PC-3 (cell line): ENCODE data around the gene KXD1. TPM values are rescaled to one million over a fixed set of nuclear protein-coding genes. Genes with fewer than 3 reads are reported as not detected.

Source experiments
- ATAC-seq: fragments of 200-7000 bp; cut with Tn5 transposase; 2 replicates; pipeline ENCODE4 v1.9.1; 2020; ENCODE audit warnings: mild to moderate bottlenecking, moderate library complexity
- BruUV-seq: library from RNA; stranded (reverse); fragments of 400-500 nt; replicated peaks from 2 replicates; lab custom pipeline; 2021; lab: Mats Ljungman, UMichigan
- CTCF ChIA-PET: fragments of 300-600 bp; sonication (Branson Sonifier 250); formaldehyde crosslinking; loops from one replicate; lab custom pipeline; 2022; ENCODE audit warnings: antibody characterized with exemption; lab: Charles Lee
- POLR2A ChIA-PET: fragments of 300-600 bp; sonication (Branson Sonifier 250); formaldehyde crosslinking; loops from one replicate; lab custom pipeline; 2022; ENCODE audit warnings: antibody characterized with exemption; ENCODE audit not compliant: unreplicated experiment; lab: Charles Lee
- DNase-seq: peaks from one replicate; pipeline ENCODE4 v3.0.0-alpha.2; 2015
- H2AFZ ChIP-seq: fragments of 300-600 bp; sonication (generic); 2 replicates; pipeline ENCODE4 v1.6.0; 2016; ENCODE audit warnings: antibody characterized with exemption, low read length
- H3F3A ChIP-seq: fragments of 300-600 bp; sonication (generic); one replicate; pipeline ENCODE4 v1.6.0; 2017; ENCODE audit warnings: antibody characterized with exemption, low read length, control low read depth, mild to moderate bottlenecking; ENCODE audit not compliant: unreplicated experiment
- H3K27ac ChIP-seq: fragments of 300-600 bp; sonication (generic); 2 replicates; pipeline ENCODE4 v1.5.1; 2016; ENCODE audit warnings: mild to moderate bottlenecking, low read length
- H3K27me3 ChIP-seq: fragments of 300-600 bp; sonication (generic); 2 replicates; pipeline ENCODE4 v1.6.1; 2016; ENCODE audit warnings: low read length, mixed read lengths
- H3K36me3 ChIP-seq: fragments of 300-600 bp; sonication (generic); 2 replicates; pipeline ENCODE4 v1.6.1; 2016; ENCODE audit warnings: low read depth, mixed run types, low read length, mixed read lengths
- H3K4me1 ChIP-seq: fragments of 300-600 bp; sonication (generic); 2 replicates; pipeline ENCODE4 v1.5.1; 2016; ENCODE audit warnings: low read length; ENCODE audit not compliant: insufficient read depth
- H3K4me2 ChIP-seq: fragments of 300-600 bp; sonication (generic); 2 replicates; pipeline ENCODE4 v1.6.0; 2016; ENCODE audit warnings: low read length
- H3K4me3 ChIP-seq: fragments of 300-600 bp; sonication (generic); 2 replicates; pipeline ENCODE4 v1.5.1; 2016; ENCODE audit warnings: mild to moderate bottlenecking, low read length, mixed read lengths
- H3K79me2 ChIP-seq: fragments of 300-600 bp; sonication (generic); 2 replicates; pipeline ENCODE4 v1.6.1; 2017; ENCODE audit warnings: low read length, mixed read lengths
- H3K9ac ChIP-seq: fragments of 300-600 bp; sonication (generic); 2 replicates; pipeline ENCODE4 v1.6.0; 2016; ENCODE audit warnings: mild to moderate bottlenecking, low read length
- H3K9me2 ChIP-seq: fragments of 300-600 bp; sonication (generic); replicated peaks from 2 replicates; pipeline ENCODE4 v1.6.1; 2016; ENCODE audit warnings: mixed run types, low read length, mixed read lengths
- H3K9me3 ChIP-seq: fragments of 300-600 bp; sonication (generic); 2 replicates; pipeline ENCODE4 v1.6.1; 2016; ENCODE audit warnings: low read length, mixed read lengths
- H4K20me1 ChIP-seq: fragments of 300-600 bp; sonication (generic); 2 replicates; pipeline ENCODE4 v1.6.1; 2016; ENCODE audit warnings: low read length, mixed read lengths
- EZH2 ChIP-seq: fragments of 300-600 bp; sonication (generic); IDR thresholded peaks from one replicate; pipeline ENCODE4 v1.6.1; 2017; ENCODE audit warnings: antibody characterized with exemption, mild to moderate bottlenecking, low read length; ENCODE audit not compliant: unreplicated experiment
- EZH2phosphoT487 ChIP-seq: fragments of 300-600 bp; sonication (generic); IDR thresholded peaks from 2 replicates; pipeline ENCODE4 v1.6.1; 2018; ENCODE audit warnings: mild to moderate bottlenecking, antibody characterized with exemption, low read length, borderline replicate concordance
- intact Hi-C: fragments of 100-400 bp; cut with micrococcal nuclease; formaldehyde crosslinking; loops from 2 replicates; pipeline ENCODE4 v1.9.0; 2023
- total RNA-seq: library from RNA; depleted of rRNA; stranded (reverse); fragments of >200 nt; gene quantifications from 2 replicates; pipeline ENCODE4 v1.2.3, GENCODE V29; 2014
- TF ChIP-seq, protein P1 (sequence below): fragments of 300-600 bp; sonication (generic); conservative IDR thresholded peaks from 2 replicates; pipeline ENCODE4 v1.5.1; 2017; ENCODE audit warnings: antibody characterized with exemption, low read depth, mild to moderate bottlenecking, low read length

The KXD1 gene
- total RNA-seq, 1 experiment from 2014 or later = 137 TPM

DNA sequence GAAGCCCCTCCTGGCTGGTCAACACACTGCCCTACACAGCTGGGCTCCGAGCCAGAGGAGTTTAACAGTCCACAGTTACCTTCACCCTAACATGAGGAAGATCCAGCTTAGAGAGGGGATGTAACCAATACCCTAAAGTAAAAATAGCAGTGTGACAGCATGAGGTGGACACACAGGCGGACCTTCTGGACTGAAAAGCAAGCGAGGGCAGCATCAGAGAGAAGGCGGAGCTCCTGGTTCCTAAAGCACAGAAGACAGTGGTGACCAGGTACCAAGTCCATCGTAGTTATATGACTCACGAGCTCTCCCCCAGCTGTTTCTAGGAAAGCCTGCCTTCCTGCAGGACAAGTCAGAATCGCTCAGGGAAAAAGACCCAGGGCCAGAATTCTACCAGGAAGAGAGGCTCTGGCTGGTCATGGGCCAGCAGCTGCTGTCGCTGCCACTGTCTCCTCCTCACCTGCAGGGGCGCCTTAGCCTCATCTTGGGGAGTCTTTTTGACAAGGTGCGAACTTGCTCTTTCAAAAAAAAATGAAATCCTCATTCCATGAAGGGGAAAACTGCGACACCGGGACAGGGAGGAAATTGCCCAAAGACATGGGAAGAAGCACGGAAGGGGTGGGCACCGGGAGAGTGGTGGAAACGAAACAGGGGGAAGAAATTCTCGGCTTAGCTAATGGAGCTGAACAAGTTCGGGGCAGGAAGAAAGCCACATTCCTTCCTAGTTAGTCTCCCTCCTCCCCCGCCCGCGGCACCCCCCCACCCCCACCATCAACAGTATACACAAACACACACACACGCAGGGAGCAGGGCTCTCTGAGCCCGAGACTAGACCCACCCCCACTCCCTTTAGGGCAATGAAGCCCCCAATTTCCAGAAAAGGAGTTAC is 37.5 kb upstream of the KXD1 start:
- ATAC-seq (peak; percentile 27), DNase-seq (peak; percentile 90)
- Histone ChIP-seq H3K27ac (peak overlapping the region; percentile 90), H2AFZ (no peak overlapping the region), H4K20me1 (peaks cover 49% of the 10 kb centered on the region), H3K9me3 (no peaks in the 10 kb centered on the region), H3K4me1 (peaks cover 23% of the 10 kb centered on the region), H3K9me2 (no peaks in the 10 kb centered on the region), H3F3A (no peaks in the 10 kb centered on the region), H3K4me2 (peak overlapping the region; percentile 93), H3K79me2 (peaks cover 62% of the 10 kb centered on the region), H3K9ac (peak overlapping the region; percentile 96), H3K36me3 (no peaks in the 10 kb centered on the region), H3K27me3 (no peaks in the 10 kb centered on the region), H3K4me3 (peak overlapping the region; percentile 100)
- ChIA-PET CTCF (interaction anchor here (0.6 to 1.3 kb wide), 7 partner anchors 13 to 74 kb away, joined by 3 to 11 read pairs (median 3); partner anchors contain the start of genes KXD1 and UBA52), POLR2A (interaction anchor here (0.6 to 1.0 kb wide), 7 partner anchors 23 to 80 kb away, joined by 3 to 8 read pairs (median 4); partner anchors contain the start of gene KXD1)
- TF ChIP-seq EZH2phosphoT487 (no peak), EZH2 (no peak)
- TF ChIP-seq, protein P1, sequence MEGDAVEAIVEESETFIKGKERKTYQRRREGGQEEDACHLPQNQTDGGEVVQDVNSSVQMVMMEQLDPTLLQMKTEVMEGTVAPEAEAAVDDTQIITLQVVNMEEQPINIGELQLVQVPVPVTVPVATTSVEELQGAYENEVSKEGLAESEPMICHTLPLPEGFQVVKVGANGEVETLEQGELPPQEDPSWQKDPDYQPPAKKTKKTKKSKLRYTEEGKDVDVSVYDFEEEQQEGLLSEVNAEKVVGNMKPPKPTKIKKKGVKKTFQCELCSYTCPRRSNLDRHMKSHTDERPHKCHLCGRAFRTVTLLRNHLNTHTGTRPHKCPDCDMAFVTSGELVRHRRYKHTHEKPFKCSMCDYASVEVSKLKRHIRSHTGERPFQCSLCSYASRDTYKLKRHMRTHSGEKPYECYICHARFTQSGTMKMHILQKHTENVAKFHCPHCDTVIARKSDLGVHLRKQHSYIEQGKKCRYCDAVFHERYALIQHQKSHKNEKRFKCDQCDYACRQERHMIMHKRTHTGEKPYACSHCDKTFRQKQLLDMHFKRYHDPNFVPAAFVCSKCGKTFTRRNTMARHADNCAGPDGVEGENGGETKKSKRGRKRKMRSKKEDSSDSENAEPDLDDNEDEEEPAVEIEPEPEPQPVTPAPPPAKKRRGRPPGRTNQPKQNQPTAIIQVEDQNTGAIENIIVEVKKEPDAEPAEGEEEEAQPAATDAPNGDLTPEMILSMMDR = peak; percentile 82
- no TSS peak for BruUV-seq
- intact Hi-C loops = loop anchor here (5.0 kb wide), 3 partner anchors 37 to 117 kb away; partner anchors contain the start of genes KLHL26 and KXD1

DNA sequence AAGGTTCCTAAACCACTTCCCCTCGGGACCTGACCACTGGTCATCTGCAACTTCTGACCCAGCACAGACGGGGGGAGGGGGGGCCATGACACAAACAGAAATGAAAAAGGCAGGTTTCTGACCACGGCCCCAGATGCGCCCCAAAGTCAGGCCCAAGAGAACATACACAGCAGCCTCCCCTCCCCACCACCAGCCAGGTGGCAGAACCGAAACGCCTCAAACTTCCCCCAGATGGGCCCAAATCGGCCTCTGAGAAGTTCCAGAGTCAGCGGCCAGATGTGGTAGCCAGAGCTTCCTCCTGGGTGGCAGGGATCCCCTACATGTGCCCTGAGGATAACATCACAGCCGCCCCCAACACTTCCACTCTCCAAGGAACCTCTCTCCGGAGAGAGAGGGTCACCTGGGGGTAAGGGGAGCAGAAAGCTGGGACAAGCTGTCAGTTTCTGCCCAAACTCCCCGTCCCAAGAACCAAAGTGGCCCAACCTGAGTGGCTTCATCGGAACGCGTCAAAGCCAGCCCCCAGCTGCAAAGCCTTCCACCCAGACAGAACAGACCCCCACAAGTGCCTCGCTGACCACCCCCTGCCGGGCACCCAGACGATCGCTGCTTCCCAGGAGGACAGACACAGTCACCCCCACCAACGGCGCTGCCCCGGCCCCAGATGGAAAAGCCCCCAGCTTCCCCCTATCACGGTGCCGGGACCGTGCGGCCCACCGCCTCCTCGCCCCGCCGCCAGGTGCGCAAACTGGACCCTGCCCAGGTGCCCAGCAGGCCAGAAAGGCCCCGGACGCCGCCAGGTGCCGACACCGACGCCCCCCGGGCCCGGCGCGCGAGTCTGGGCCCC is 36.6 kb upstream of the KXD1 start:
- Histone ChIP-seq H3K9me2 (no peaks in the 10 kb centered on the region), H3K79me2 (peaks cover 54% of the 10 kb centered on the region), H3K27ac (peak overlapping the region; percentile 90), H3K4me3 (peak overlapping the region; percentile 100), H3K9ac (peak overlapping the region; percentile 96), H4K20me1 (peaks cover 40% of the 10 kb centered on the region), H2AFZ (peak overlapping the region; percentile 72; the same call in 1 of the 2 replicates), H3K36me3 (no peaks in the 10 kb centered on the region), H3K4me2 (peak overlapping the region; percentile 93), H3K4me1 (peaks cover 20% of the 10 kb centered on the region), H3F3A (no peaks in the 10 kb centered on the region), H3K9me3 (no peaks in the 10 kb centered on the region), H3K27me3 (no peaks in the 10 kb centered on the region)
- ChIA-PET CTCF (interaction anchor here (0.6 to 1.3 kb wide), 5 partner anchors 25 to 72 kb away, joined by 3 to 11 read pairs (median 4); partner anchors contain the start of genes KXD1 and UBA52), POLR2A (interaction anchor here (0.6 to 0.8 kb wide), 4 partner anchors 24 to 81 kb away, joined by 3 to 8 read pairs (median 4); no protein-coding TSS in a partner anchor)
- ATAC-seq = no peak
- TSS peak; percentile 76 for BruUV-seq
- DNase-seq = no peak
- intact Hi-C loops = loop anchor here (5.0 kb wide), 3 partner anchors 36 to 116 kb away; partner anchors contain the start of genes KLHL26 and KXD1
- no peak for TF ChIP-seq EZH2phosphoT487
- no peak for TF ChIP-seq EZH2
- TF ChIP-seq, protein P1 = no peak
